ENCODE measurements around the gene FBLL1. TPM values are rescaled to one million over a fixed set of nuclear protein-coding genes. Genes with fewer than 3 reads are reported as not detected.

Gene FBLL1
- total and polyA plus RNA-seq, 10 of the 15 experiments (the other 5 are each of a cell fraction or from before 2014, with no cell fraction given), result 0.04 to 0.23 (median 0.15) TPM; not detected in 7

GRCh38 chr5:168579488-168580226, 50.6 kb downstream of the FBLL1 start (continued):
- TF ChIP-seq ZBTB11 (CRISPR knock-in tag; IDR thresholded peaks at IDR 0.05) (no peak), E2F4 (IDR thresholded peaks at IDR 0.05; ENCODE audit: low read depth, low read length) (no peak), ZNF622 (IDR thresholded peaks at IDR 0.05) (no peak), FOXM1 (IDR thresholded peaks at IDR 0.05; ENCODE audit: low read depth, low read length) (no peak), ATF7 (IDR thresholded peaks at IDR 0.05; ENCODE audit: low read depth) (no peak; the same call in none of the 2 replicates), E2F8 (IDR thresholded peaks at IDR 0.05; ENCODE audit: low read depth, partially characterized antibody) (no peak), RCOR1 (conservative IDR thresholded peaks at IDR 0.05; ENCODE audit: low read depth, low read length) (peak; percentile 25; the same call in 1 of the 2 replicates), FOS (IDR thresholded peaks at IDR 0.05; ENCODE audit: borderline replicate concordance, extremely low read depth, insufficient read length) (no peak), MTA3 (IDR thresholded peaks at IDR 0.05; ENCODE audit: borderline replicate concordance, low read length) (no peak), MYB (IDR thresholded peaks at IDR 0.05; ENCODE audit: borderline replicate concordance, low read depth, low read length) (0 out of 2 replicates have a peak, but pooled peaks have one; percentile 21), KLF5 (IDR thresholded peaks at IDR 0.05; ENCODE audit: partially characterized antibody) (no peak), BCL11A (IDR thresholded peaks at IDR 0.05; ENCODE audit: low read depth, low read length) (no peak), ZNF687 (IDR thresholded peaks at IDR 0.05) (peak; percentile 10; the same call in 1 of the 2 replicates), NFYA (IDR thresholded peaks at IDR 0.05; ENCODE audit: borderline replicate concordance, low read depth, low read length) (no peak), SPI1 (IDR thresholded peaks at IDR 0.05; ENCODE audit: borderline replicate concordance, insufficient read depth, low read depth, low read length) (peak; percentile 61; the same call in 1 of the 2 replicates), GATAD2B (conservative IDR thresholded peaks at IDR 0.05; ENCODE audit: low read depth) (peak; percentile 43; the same call in 1 of the 2 replicates), STAT3 (IDR thresholded peaks at IDR 0.05; ENCODE audit: low read depth, low read length) (no peak)
